ENCODE measurements around the gene STAT5B. TPM values are rescaled to one million over a fixed set of nuclear protein-coding genes. Genes with fewer than 3 reads are reported as not detected.

Gene STAT5B
- total RNA-seq, 1 experiment from 2014 or later = 42.9 TPM

DNA sequence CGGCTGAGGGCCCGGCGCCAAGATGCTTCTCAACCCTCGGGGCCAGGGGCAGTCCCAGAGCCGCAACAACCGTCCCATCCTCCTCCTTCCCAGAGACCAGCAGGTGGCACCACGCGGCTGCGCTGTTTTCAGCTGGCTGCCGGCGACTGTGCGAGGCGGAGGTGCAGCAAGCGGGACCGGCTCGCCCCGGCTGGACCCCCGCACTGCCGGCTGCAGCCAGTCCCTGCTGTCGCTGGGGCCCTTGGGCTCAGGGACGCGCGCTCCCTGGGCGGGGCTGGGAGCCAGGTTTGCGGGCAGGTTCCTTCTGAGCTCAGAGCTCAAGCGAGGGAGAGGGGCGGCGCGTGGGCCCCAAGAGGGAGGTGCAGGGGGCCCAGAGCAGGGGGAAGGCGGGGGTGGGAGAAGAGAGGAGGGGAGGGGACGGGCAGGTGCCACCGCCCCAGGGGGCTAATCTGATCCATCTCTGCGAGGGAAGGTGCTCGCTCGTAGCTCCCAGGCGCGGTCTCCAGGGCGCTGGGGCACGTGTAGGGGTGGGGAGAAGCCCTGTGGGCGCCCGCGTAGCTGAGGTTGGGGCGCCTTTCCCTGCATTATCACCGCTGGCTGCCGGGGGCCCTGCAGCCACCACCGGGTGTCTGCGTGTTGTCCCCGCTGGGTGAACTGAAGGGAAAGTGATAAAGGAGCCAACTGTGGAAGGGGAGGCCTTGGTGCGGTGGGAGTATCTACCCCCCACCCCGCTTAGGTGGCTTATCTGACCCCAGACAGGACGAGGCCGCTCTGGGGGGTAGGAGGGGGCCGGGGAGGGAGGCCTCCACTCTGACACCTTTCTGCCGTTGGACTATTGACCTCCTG, 36.3 kb upstream of the STAT5B start:
- Mint-ChIP-seq H3K27me3 (ENCODE audit: low read depth) (peaks cover 7% of the 10 kb centered on the region), H3K36me3 (ENCODE audit: insufficient read depth in 1 of 3, low read depth in 3 of 3) (peaks cover 20 to 41% (median 26%) of the 10 kb centered on the region in 3 experiments)

More for the DNA sequence above, 36.3 kb upstream of the STAT5B start:
- H3K4me3 Mint-ChIP-seq = peak overlapping the region; percentile 29 to 51; a peak in 2 of 5 replicates
- no peak overlapping the region for H2BK5ac ChIP-seq (ENCODE audit: insufficient read length, low read length)
- peaks cover 2% of the 10 kb centered on the region; the same call in 1 of the 2 replicates for H3K4me1 ChIP-seq (ENCODE audit: insufficient read depth, low read length)
- DNase-seq = peak; percentile 96
- no peak overlapping the region for H3T11ph ChIP-seq (ENCODE audit: low read length)
- H3K79me1 ChIP-seq (ENCODE audit: insufficient read depth, low read depth, low read length, poor library complexity, severe bottlenecking) = no peaks in the 10 kb centered on the region
- no peaks in the 10 kb centered on the region for H3K9me3 ChIP-seq (ENCODE audit: control insufficient read depth, low read depth, low read length)
- no peak overlapping the region for H3K27ac ChIP-seq (ENCODE audit: insufficient read length, low read depth, low read length)
- no peaks in the 10 kb centered on the region for H3K9me3 Mint-ChIP-seq
- H3K4ac ChIP-seq (ENCODE audit: low read depth, low read length) = no peak overlapping the region
- H2AK5ac ChIP-seq (ENCODE audit: insufficient read length, low read length) = no peak overlapping the region
- H3K27me3 ChIP-seq (ENCODE audit: insufficient read depth, low read length) = no peaks in the 10 kb centered on the region
- TF ChIP-seq, protein P1, sequence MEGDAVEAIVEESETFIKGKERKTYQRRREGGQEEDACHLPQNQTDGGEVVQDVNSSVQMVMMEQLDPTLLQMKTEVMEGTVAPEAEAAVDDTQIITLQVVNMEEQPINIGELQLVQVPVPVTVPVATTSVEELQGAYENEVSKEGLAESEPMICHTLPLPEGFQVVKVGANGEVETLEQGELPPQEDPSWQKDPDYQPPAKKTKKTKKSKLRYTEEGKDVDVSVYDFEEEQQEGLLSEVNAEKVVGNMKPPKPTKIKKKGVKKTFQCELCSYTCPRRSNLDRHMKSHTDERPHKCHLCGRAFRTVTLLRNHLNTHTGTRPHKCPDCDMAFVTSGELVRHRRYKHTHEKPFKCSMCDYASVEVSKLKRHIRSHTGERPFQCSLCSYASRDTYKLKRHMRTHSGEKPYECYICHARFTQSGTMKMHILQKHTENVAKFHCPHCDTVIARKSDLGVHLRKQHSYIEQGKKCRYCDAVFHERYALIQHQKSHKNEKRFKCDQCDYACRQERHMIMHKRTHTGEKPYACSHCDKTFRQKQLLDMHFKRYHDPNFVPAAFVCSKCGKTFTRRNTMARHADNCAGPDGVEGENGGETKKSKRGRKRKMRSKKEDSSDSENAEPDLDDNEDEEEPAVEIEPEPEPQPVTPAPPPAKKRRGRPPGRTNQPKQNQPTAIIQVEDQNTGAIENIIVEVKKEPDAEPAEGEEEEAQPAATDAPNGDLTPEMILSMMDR (conservative IDR thresholded peaks at IDR 0.05) = peak; percentile 71
- no peak overlapping the region for H4K5ac ChIP-seq (ENCODE audit: insufficient read length, low read depth, low read length)
- H3K23ac ChIP-seq (ENCODE audit: insufficient read length, low read depth, low read length) = no peak overlapping the region
- no peaks in the 10 kb centered on the region for H4K20me1 ChIP-seq (ENCODE audit: control insufficient read depth, insufficient read depth, insufficient read length)
- H3K14ac ChIP-seq (ENCODE audit: insufficient read depth, low read length) = no peak overlapping the region
- H3K18ac ChIP-seq (ENCODE audit: insufficient read length, low read depth, low read length) = no peak overlapping the region
- H2AFZ ChIP-seq (ENCODE audit: low read length) = no peak overlapping the region
- H3K27ac Mint-ChIP-seq = no peak overlapping the region; a peak in 1 of 7 replicates
- no peaks in the 10 kb centered on the region for H3K23me2 ChIP-seq (ENCODE audit: insufficient read length, low read depth, low read length, poor library complexity, severe bottlenecking)
- H2BK15ac ChIP-seq (ENCODE audit: low read depth, low read length) = no peak overlapping the region
- H3K4me2 ChIP-seq (ENCODE audit: insufficient read depth, insufficient read length, low read length) = peak overlapping the region; percentile 17
- H3K4me1 Mint-ChIP-seq = peaks cover 38 to 41% of the 10 kb centered on the region in 2 experiments
- no peak overlapping the region for H2BK12ac ChIP-seq (ENCODE audit: insufficient read length, low read depth, low read length)
- H3K79me2 ChIP-seq (ENCODE audit: insufficient read depth, low read length) = no peaks in the 10 kb centered on the region
- H4K8ac ChIP-seq (replicated peaks; ENCODE audit: insufficient read length, low read depth, low read length) = no peak overlapping the region
- H3K9ac ChIP-seq (ENCODE audit: extremely low read depth, insufficient read length, low read length) = no peak overlapping the region
- no CpG with 5 or more reads among the region's 54 CpGs for WGBS (ENCODE audit: extremely low coverage, insufficient read length, low lambda C conversion rate)
- H3K56ac ChIP-seq (ENCODE audit: insufficient read length, low read depth, low read length) = no peak overlapping the region
- no peak overlapping the region for H4K91ac ChIP-seq (ENCODE audit: insufficient read length, low read depth, low read length)
- H2BK20ac ChIP-seq (ENCODE audit: low read depth, low read length, poor library complexity, severe bottlenecking) = no peak overlapping the region
- no peak overlapping the region for H2BK120ac ChIP-seq (ENCODE audit: low read depth, low read length, poor library complexity, severe bottlenecking)

Data from H9 (cell line).